K562 (cell line): Measurements from ENCODE around the gene NTRK2. TPM values are rescaled to one million over a fixed set of nuclear protein-coding genes. Genes with fewer than 3 reads are reported as not detected.

Experiments
- DIDO1 ChIP-seq: fragments of 450-650 bp; IDR thresholded peaks from 2 replicates; pipeline ENCODE4 v1.6.1; 2016; ENCODE audit warnings: low read depth, missing biosample characterization, missing genetic modification characterization
- GTF2F1 ChIP-seq: IDR thresholded peaks from 2 replicates; pipeline ENCODE4 v1.6.1; 2011; ENCODE audit warnings: low read depth, low read length, improper control_type of control experiment
- HMG20A ChIP-seq: fragments of 450-650 bp; formaldehyde crosslinking; conservative IDR thresholded peaks from 2 replicates; pipeline ENCODE4 v1.4.0; 2020; ENCODE audit warnings: mild to moderate bottlenecking, mixed read lengths
- LCOR ChIP-seq: sonication (generic); formaldehyde crosslinking; IDR thresholded peaks from 2 replicates; pipeline ENCODE4 v1.8.0; 2022; ENCODE audit warnings: mild to moderate bottlenecking, missing genetic modification reagents
- NR2C2 ChIP-seq, 2 experiments: fragments of 200-800 bp in 1 of 2; sonication (Bioruptor generic) in 1 of 2; sonication (generic) in 1 of 2; formaldehyde crosslinking in 1 of 2; IDR thresholded peaks; 2 replicates each; pipeline versions ENCODE4 v1.6.1 to v1.8.0; 2016 to 2022; ENCODE audit warnings: mild to moderate bottlenecking in 1 of 2, missing compliant biosample characterization in 1 of 2, missing genetic modification characterization in 1 of 2, missing genetic modification reagents in 1 of 2
- PBX2 ChIP-seq, 2 experiments: IDR thresholded peaks in 1 of 2; conservative IDR thresholded peaks in 1 of 2; 2 replicates each; pipeline ENCODE4 v1.6.1; 2016; ENCODE audit warnings: low read depth in 2 of 2, mild to moderate bottlenecking in 1 of 2, missing compliant biosample characterization in 1 of 2, missing genetic modification characterization in 1 of 2, moderate library complexity in 1 of 2
- PPARD ChIP-seq: fragments of 250-450 bp; sonication (Bioruptor Pico); IDR thresholded peaks from 2 replicates; pipeline ENCODE4 v1.8.0; 2022; ENCODE audit warnings: inconsistent platforms, mild to moderate bottlenecking, moderate library complexity
- SNAPC5 ChIP-seq: fragments of 250-450 bp; sonication (Bioruptor Pico); IDR thresholded peaks from 2 replicates; pipeline ENCODE4 v1.8.0; 2021; ENCODE audit warnings: moderate library complexity, mild to moderate bottlenecking, inconsistent platforms
- ZNF584 ChIP-seq: fragments of 200-800 bp; sonication (Bioruptor generic); IDR thresholded peaks from 2 replicates; pipeline ENCODE4 v1.6.1; 2016; ENCODE audit warnings: low read depth, mild to moderate bottlenecking, missing genetic modification characterization, missing compliant biosample characterization
- polyA plus RNA-seq, 8 experiments: library from polyadenylated mRNA; depleted of rRNA in 4 of 8; stranded (reverse) in 5 of 8; unstranded in 3 of 8; fragments of >200 nt; fragmentation: Nextera tagmentation in 2 of 8; fragmentation: Illumina TruSeq in 1 of 8; extraction: Ambion mirVana in 2 of 8; extraction: Trizol in 1 of 8; gene quantifications; 2 replicates each; pipeline versions ENCODE4 v1.2.1 to v1.2.3, GENCODE V29; 2011 to 2014; ENCODE audit warnings: inconsistent platforms in 1 of 8, missing spikeins in 1 of 8
- total RNA-seq, 7 experiments: library from RNA; depleted of rRNA in 6 of 7; stranded (reverse); fragments of >200 nt in 6 of 7; fragmentation: Illumina TruSeq in 2 of 7; extraction: Trizol in 2 of 7; gene quantifications; 2 replicates each; pipeline versions ENCODE4 v1.2.1 to v1.2.3, GENCODE V29; 2011 to 2021; ENCODE audit warnings: low replicate concordance in 1 of 7

The NTRK2 gene
- total and polyA plus RNA-seq, 9 of the 15 experiments (the other 6 are each of a cell fraction or from before 2014, with no cell fraction given), result not detected

- no peak for TF ChIP-seq PBX2 (CRISPR knock-in tag; IDR thresholded peaks at IDR 0.05; ENCODE audit: low read depth)
- no peak for TF ChIP-seq PBX2 (tag; conservative IDR thresholded peaks at IDR 0.05; ENCODE audit: low read depth)
- no peak for TF ChIP-seq LCOR (CRISPR knock-in tag)
- TF ChIP-seq HMG20A (CRISPR knock-in tag), result no peak
- no peak for TF ChIP-seq ZNF584 (CRISPR knock-in tag)
- TF ChIP-seq PPARD (CRISPR knock-in tag), result no peak
- TF ChIP-seq SNAPC5, result no peak
- no peak for TF ChIP-seq NR2C2 (CRISPR knock-in tag; IDR thresholded peaks at IDR 0.05)
- no peak for TF ChIP-seq NR2C2 (tag; IDR thresholded peaks at IDR 0.05)
- no peak for TF ChIP-seq GTF2F1
- no peak for TF ChIP-seq DIDO1 (tag)
- TF ChIP-seq, all 486 proteins: peak for 0
Observed at GRCh38 chr9:84670138-84671041, 861 bp downstream of the NTRK2 start (continued).
